Stimulated activated naive B cell treated with anti-CD40 and anti-IgM and Interleukin-4, amounts not matched to agents 10 μg/mL and 1 μg/mL and 100 μg/mL, for 72 hours (primary cell): ENCODE measurements around the gene BET1L.
A peak's percentile ranks its signal among the peaks of the same experiment; 100 is the strongest.
"Not testable (repeated sequence)": the region's sequence is repeated elsewhere in the genome, so short reads cannot be mapped to it uniquely, and the experiment has no call there.

Source experiments
- ATAC-seq, 2 donors: fragments of 150-1000 bp; cut with Tn5 transposase; replicated peaks; 2 replicates each; pipeline ENCODE4 v1.10.0; 2021; ENCODE audit warnings: moderate library complexity in 1 of 2
- DNase-seq: peaks from one replicate; pipeline ENCODE4 v3.0.0; 2021
- H3K27ac Mint-ChIP-seq: one replicate; pipeline ENCODE4 v1.8.0; 2022; ENCODE audit warnings: mild to moderate bottlenecking, mixed read lengths
- H3K27me3 Mint-ChIP-seq, 2 donors: one replicate each; pipeline ENCODE4 v1.8.0; 2022; ENCODE audit warnings: mixed read lengths in 2 of 2
- H3K36me3 Mint-ChIP-seq, 2 donors: one replicate each; pipeline ENCODE4 v1.8.0; 2022; ENCODE audit warnings: mixed read lengths in 2 of 2, mild to moderate bottlenecking in 1 of 2
- H3K4me1 Mint-ChIP-seq, 2 donors: one replicate each; pipeline ENCODE4 v1.8.0; 2022; ENCODE audit warnings: mixed read lengths in 2 of 2, mild to moderate bottlenecking in 1 of 2
- H3K4me3 Mint-ChIP-seq, 2 donors: one replicate each; pipeline ENCODE4 v1.8.0; 2022; ENCODE audit warnings: mild to moderate bottlenecking in 2 of 2, mixed read lengths in 2 of 2, moderate library complexity in 1 of 2
- H3K9me3 Mint-ChIP-seq, 2 donors: one replicate each; pipeline ENCODE4 v1.8.0; 2022; ENCODE audit warnings: mixed read lengths in 2 of 2, mild to moderate bottlenecking in 1 of 2

The BET1L gene

GRCh38 chr11:200224-201003 lies 6.8 kb downstream of the BET1L start:
- no peaks in the 10 kb centered on the region for H3K9me3 Mint-ChIP-seq
- H3K27ac Mint-ChIP-seq, result no peak overlapping the region
- no peak overlapping the region for H3K4me3 Mint-ChIP-seq
- H3K36me3 Mint-ChIP-seq, result peaks cover 14 to 22% of the 10 kb centered on the region in 2 donors
- H3K27me3 Mint-ChIP-seq, result no peaks in the 10 kb centered on the region
- no peak for DNase-seq
- ATAC-seq, result no peak
- peaks cover 25 to 36% of the 10 kb centered on the region in 2 donors for H3K4me1 Mint-ChIP-seq

DNA sequence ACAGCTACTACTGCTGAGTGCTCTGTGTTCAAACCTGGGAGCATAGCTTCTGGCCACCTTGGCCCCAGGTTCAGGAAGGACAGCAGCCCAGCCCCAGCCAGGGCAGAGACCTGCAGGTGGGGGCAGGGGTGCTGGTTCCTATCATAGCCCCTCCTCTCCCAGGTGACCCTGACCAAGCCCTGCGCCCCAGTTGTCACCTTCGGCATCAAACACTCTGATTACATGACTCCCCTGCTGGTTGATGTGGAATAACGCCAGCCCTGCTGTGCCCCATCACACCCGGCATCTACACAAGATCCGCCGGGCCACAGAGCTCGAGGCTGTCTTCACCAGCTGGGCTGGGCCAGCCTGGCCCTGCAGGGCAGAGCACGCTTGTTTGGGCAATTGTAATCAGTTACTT lies 7.4 kb downstream of the BET1L start:
- no peak overlapping the region for H3K4me3 Mint-ChIP-seq
- DNase-seq (no peak), ATAC-seq (peak; percentile 16)
- H3K9me3 Mint-ChIP-seq, result no peaks in the 10 kb centered on the region
- H3K27ac Mint-ChIP-seq, result no peak overlapping the region
- peaks cover 24 to 32% of the 10 kb centered on the region in 2 donors for H3K4me1 Mint-ChIP-seq
- H3K36me3 Mint-ChIP-seq, result peaks cover 14 to 22% of the 10 kb centered on the region in 2 donors
- H3K27me3 Mint-ChIP-seq, result no peaks in the 10 kb centered on the region

- DNase-seq (no peak), ATAC-seq (no peak)
- peaks cover 22 to 31% of the 10 kb centered on the region in 2 donors for H3K4me1 Mint-ChIP-seq
- H3K36me3 Mint-ChIP-seq, result peaks cover 14 to 18% of the 10 kb centered on the region in 2 donors
- no peaks in the 10 kb centered on the region for H3K9me3 Mint-ChIP-seq
- no peak overlapping the region for H3K27ac Mint-ChIP-seq
- no peak overlapping the region for H3K4me3 Mint-ChIP-seq
- H3K27me3 Mint-ChIP-seq, result no peaks in the 10 kb centered on the region
These were observed 8.1 kb downstream of the BET1L start for GRCh38 chr11:199004-199581.

DNA sequence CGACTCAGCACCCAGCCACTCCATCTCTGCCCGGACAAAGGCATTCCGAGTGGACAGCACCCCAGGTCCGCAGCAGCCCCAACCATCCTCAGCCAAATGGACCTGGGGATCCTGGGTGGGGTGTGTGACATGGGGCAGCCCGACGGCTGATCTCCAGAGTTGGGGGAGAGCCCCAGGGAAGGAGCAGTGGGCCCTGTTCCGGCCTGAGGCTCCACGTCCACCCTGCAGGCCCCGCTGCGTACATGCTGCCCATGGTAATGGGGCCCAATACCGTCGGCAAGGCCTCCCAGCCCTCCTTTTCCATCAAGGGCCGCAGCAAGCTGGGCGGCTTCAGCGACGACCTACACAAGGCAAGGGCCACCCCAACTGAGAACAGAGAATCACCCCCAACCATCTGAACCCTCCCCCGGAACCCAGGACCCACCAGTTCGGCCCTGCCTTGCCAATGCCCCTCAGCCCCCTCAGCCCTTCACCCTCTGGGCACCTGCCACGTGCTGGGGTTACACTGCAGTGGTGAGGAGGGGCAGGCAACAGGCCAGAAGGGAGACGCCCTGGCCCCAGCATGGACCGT lies 8.9 kb downstream of the BET1L start:
- Mint-ChIP-seq H3K27ac (no peak overlapping the region), H3K4me3 (no peak overlapping the region), H3K27me3 (no peaks in the 10 kb centered on the region), H3K9me3 (no peaks in the 10 kb centered on the region), H3K4me1 (peaks cover 14 to 23% of the 10 kb centered on the region in 2 donors), H3K36me3 (peaks cover 10% of the 10 kb centered on the region in 2 donors)
- no peak for ATAC-seq
- no peak for DNase-seq

DNA sequence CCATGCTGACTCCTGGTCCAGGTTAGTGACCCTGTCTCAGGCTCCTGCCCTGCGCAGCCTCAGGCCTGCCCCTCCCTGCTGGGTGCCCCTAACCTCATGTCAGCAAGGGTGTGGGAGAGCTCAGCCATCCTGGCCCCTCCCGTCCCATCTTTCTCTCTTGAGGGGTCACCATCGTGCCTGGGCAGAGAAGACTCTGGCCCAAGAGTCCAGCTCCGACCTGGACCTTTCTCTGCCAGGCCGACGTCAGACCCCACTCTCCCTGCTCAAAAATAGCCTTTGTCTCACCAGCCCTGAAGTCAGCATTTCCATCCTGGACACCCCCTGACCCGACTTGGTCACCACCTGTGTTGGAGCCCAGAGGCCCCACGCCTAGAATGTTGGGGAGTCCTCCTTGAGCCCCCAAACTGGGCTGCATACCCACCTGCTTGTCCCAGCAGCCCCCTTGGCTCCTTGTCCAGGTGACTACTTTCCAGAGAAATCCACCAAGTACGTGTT lies 9.4 kb downstream of the BET1L start:
- H3K27ac Mint-ChIP-seq, result peak overlapping the region; percentile 66

DNA sequence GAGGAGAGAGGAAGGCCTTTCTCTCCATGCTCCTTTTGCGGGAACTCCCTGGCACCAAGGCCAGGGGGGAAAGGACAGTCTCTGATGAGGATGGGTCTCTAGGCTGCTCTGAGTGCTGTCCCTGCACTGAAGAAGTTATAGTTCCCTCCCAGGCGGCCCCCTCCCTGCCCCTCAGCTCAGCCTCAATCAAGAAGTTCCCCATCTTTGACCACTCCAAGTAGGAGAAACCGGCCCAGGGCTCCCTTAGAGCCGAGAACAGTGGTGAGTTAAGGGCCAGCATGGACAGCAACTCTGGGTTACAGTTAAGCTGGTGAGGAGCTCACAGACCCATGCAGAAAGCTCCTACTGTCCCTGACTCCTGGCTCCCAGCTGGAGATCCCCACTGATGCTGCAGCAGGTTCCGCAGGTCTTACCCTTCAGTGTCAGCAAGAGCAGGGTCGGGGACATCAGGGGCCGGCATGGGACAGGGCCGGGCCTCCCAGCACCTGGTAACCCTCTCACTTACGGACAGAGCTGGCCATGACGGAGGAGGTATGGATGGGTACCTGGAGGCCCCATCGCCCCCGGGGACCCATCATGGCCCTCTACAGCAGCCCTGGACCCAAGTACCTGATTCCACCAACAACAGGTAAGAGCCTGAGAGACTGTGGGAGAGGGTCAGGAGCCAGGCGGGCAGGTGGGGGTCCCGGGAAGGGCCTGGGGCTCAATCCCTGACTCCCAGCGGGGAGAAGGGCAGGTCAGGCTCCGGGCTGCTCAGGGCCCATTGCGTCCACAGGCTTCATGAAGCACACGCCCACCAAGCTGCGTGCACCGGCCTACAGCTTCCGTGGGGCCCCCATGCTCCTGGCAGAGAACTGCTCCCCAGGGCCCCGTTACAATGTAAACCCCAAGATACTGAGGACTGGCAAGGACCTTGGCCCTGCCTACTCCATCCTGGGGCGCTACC lies 10.1 kb downstream of the BET1L start:
- Mint-ChIP-seq H3K36me3 (peaks cover 0 to 4% of the 10 kb centered on the region in 2 donors), H3K27me3 (no peaks in the 10 kb centered on the region), H3K4me1 (peaks cover 5 to 15% of the 10 kb centered on the region in 2 donors), H3K4me3 (no peak overlapping the region), H3K27ac (no peak overlapping the region), H3K9me3 (no peaks in the 10 kb centered on the region)
- ATAC-seq (no peak), DNase-seq (no peak)

More for the DNA sequence above, 9.4 kb downstream of the BET1L start:
- H3K9me3 Mint-ChIP-seq, result no peaks in the 10 kb centered on the region
- ATAC-seq (no peak), DNase-seq (no peak)
- H3K36me3 Mint-ChIP-seq, result peaks cover 5% of the 10 kb centered on the region in 2 donors
- H3K4me3 Mint-ChIP-seq, result no peak overlapping the region
- H3K27me3 Mint-ChIP-seq, result no peaks in the 10 kb centered on the region
- peaks cover 11 to 18% of the 10 kb centered on the region in 2 donors for H3K4me1 Mint-ChIP-seq

DNA sequence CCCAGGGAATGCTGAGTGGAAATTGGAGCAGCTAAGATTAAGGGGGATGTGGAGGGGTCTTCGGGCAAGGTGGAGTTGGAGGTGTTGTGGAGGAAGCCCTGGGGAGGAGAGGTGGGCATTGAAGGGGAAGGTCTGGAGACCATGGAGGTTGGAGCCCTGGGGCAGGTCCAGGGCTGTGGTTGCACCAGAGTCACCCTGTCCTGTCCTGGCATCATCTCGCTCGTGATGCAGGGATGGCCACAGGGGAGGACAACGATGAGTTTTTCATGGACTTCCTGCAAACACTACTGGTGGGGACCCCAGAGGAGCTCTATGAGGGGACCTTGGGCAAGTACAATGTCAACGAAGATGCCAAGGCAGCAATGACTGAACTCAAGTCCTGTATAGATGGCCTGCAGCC lies 13.7 kb downstream of the BET1L start:
- ATAC-seq, H3K36me3 Mint-ChIP-seq, H3K27ac Mint-ChIP-seq, H3K4me3 Mint-ChIP-seq, DNase-seq, H3K4me1 Mint-ChIP-seq, H3K9me3 Mint-ChIP-seq, H3K27me3 Mint-ChIP-seq: not testable (repeated sequence)

- ATAC-seq, H3K9me3 Mint-ChIP-seq, H3K27ac Mint-ChIP-seq, H3K36me3 Mint-ChIP-seq, DNase-seq, H3K4me1 Mint-ChIP-seq, H3K27me3 Mint-ChIP-seq, H3K4me3 Mint-ChIP-seq: not testable (repeated sequence)
These were observed 14.5 kb downstream of the BET1L start, which contains the start of gene SCGB1C1 for GRCh38 chr11:192674-193128. Gene SCGB1C1, plus strand, starts transcription at chr11:193078. Its CDS starts 22 bp downstream, at chr11:193100.

GRCh38 chr11:191490-192478 lies 15.4 kb downstream of the BET1L start:
- H3K4me1 Mint-ChIP-seq, H3K27ac Mint-ChIP-seq, H3K4me3 Mint-ChIP-seq, H3K9me3 Mint-ChIP-seq, DNase-seq, H3K27me3 Mint-ChIP-seq, H3K36me3 Mint-ChIP-seq: not testable (repeated sequence)
- peak; percentile 85 to 91 for ATAC-seq

DNA sequence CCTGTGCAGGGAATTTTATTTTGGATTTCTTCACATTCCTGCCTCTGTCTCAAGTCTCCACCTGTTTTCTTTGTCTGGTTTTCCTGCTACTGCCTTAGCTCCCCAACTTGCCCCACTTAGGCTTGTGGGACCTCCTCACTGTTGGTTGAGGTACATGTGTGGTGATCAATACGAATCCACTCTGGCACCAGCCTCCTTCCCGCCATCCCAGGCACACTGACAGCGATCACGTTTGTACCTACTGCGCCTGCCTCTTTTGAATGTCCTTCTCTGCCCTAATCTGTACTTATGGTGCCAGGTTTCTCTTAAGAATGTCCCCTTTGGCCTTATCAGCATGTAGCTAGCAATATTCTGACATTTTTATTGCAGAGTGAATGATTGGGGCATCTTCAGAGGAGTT lies 16.7 kb downstream of the BET1L start:
- not testable (repeated sequence) for H3K9me3 Mint-ChIP-seq, ATAC-seq, H3K36me3 Mint-ChIP-seq, H3K4me1 Mint-ChIP-seq, H3K27ac Mint-ChIP-seq, H3K4me3 Mint-ChIP-seq, DNase-seq, H3K27me3 Mint-ChIP-seq

DNA sequence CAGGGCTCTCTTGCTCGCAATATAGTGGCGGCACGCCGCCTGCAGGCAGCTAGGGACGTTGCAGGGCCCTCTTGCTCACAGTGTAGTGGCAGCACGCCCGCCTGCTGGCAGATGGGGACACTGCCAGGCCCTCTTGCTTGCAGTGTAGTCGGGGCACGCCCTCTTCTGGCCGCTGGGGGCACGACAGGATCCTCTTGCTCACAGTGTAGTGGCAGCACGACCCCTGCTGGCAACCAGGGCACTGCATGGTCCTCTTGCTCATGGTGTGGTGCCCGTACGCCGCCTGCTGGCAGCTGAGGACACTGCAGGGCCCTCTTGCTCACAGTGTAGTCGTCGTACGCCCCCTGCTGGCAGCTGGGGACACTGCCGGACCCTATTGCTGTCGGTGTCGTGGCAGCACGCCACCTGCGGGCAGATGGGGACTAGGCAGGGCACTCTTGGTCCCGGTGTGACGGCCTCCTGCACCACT lies 17.3 kb downstream of the BET1L start:
- not testable (repeated sequence) for H3K27me3 Mint-ChIP-seq, DNase-seq, H3K36me3 Mint-ChIP-seq, H3K4me1 Mint-ChIP-seq, H3K27ac Mint-ChIP-seq, H3K4me3 Mint-ChIP-seq, H3K9me3 Mint-ChIP-seq
- ATAC-seq, result peak; percentile 70 to 83

GRCh38 chr11:189200-189783 lies 17.9 kb downstream of the BET1L start:
- H3K9me3 Mint-ChIP-seq, H3K36me3 Mint-ChIP-seq, H3K4me3 Mint-ChIP-seq, H3K4me1 Mint-ChIP-seq, H3K27me3 Mint-ChIP-seq, H3K27ac Mint-ChIP-seq, DNase-seq: not testable (repeated sequence)
- ATAC-seq, result peak in 1 of 2 donors; percentile 10

GRCh38 chr11:180242-180641 lies 27.0 kb downstream of the BET1L start:
- not testable (repeated sequence) for H3K27ac Mint-ChIP-seq, DNase-seq, H3K27me3 Mint-ChIP-seq, H3K9me3 Mint-ChIP-seq, H3K4me3 Mint-ChIP-seq, H3K36me3 Mint-ChIP-seq, ATAC-seq, H3K4me1 Mint-ChIP-seq
